Mesothelial cell of epicardium (in vitro differentiated cells): ENCODE measurements around the gene C9orf40. TPM values are rescaled to one million over a fixed set of nuclear protein-coding genes. Genes with fewer than 3 reads are reported as not detected.

ENCODE experiments used
- DNase-seq, 2 experiments: peaks; one replicate each; pipeline ENCODE4 v3.0.0; 2021; ENCODE audit warnings: low spot score in 2 of 2; ENCODE audit not compliant: unreplicated experiment in 2 of 2
- H3K27ac Mint-ChIP-seq: 2 replicates; pipeline ENCODE4 v1.8.0; 2021; ENCODE audit warnings: mixed read lengths
- H3K27me3 Mint-ChIP-seq: 2 replicates; pipeline ENCODE4 v1.8.0; 2021; ENCODE audit warnings: low read depth, mixed read lengths
- H3K36me3 Mint-ChIP-seq: 2 replicates; pipeline ENCODE4 v1.8.0; 2021; ENCODE audit warnings: mixed read lengths
- H3K4me1 Mint-ChIP-seq: 2 replicates; pipeline ENCODE4 v1.8.0; 2021; ENCODE audit warnings: mixed read lengths
- H3K4me3 Mint-ChIP-seq: 2 replicates; pipeline ENCODE4 v1.8.0; 2021; ENCODE audit warnings: mild to moderate bottlenecking, moderate library complexity, mixed read lengths
- H3K9me3 Mint-ChIP-seq: 2 replicates; pipeline ENCODE4 v1.8.0; 2021; ENCODE audit warnings: mixed read lengths
- CTCF ChIP-seq: fragments of 200-600 bp; sonication (generic); IDR thresholded peaks from one replicate; pipeline ENCODE4 v1.5.0; 2021; ENCODE audit warnings: antibody characterized with exemption; ENCODE audit not compliant: unreplicated experiment
- total RNA-seq: library from RNA; stranded (reverse); gene quantifications from 3 replicates; pipeline ENCODE4 v1.2.1, GENCODE V29; 2021

C9orf40 gene
- total RNA-seq: 4.3 to 5.1 TPM (median 4.8 TPM) in 3 replicates

GRCh38 chr9:74952201-74953151 lies at the start of gene C9orf40:
TSS of gene C9orf40 (minus strand) at chr9:74952912. CDS start at chr9:74952611, 301 bp downstream.
- Mint-ChIP-seq H3K27ac (peak within 1 kb of the TSS; percentile 94), H3K36me3 (peaks cover 3% of the 10 kb centered on the region), H3K4me3 (peak within 1 kb of the TSS; percentile 91), H3K27me3 (no peaks in the 10 kb centered on the region), H3K9me3 (no peaks in the 10 kb centered on the region), H3K4me1 (peaks cover 12% of the 10 kb centered on the region)
- peak; percentile 84 for TF ChIP-seq CTCF
- DNase-seq: peak; percentile 85 to 95

- Mint-ChIP-seq H3K9me3 (no peaks in the 10 kb centered on the region), H3K27me3 (no peaks in the 10 kb centered on the region), H3K4me3 (no peak overlapping the region), H3K4me1 (peaks cover 11% of the 10 kb centered on the region), H3K36me3 (peaks cover 14% of the 10 kb centered on the region), H3K27ac (no peak overlapping the region)
- peak; percentile 92 for TF ChIP-seq CTCF
- no peak for DNase-seq
Measured at GRCh38 chr9:75001719-75002421, 49.2 kb upstream of the C9orf40 start.

- Mint-ChIP-seq H3K27ac (no peak overlapping the region), H3K36me3 (peaks cover 16% of the 10 kb centered on the region), H3K4me3 (no peak overlapping the region), H3K9me3 (no peaks in the 10 kb centered on the region), H3K4me1 (peaks cover 11% of the 10 kb centered on the region), H3K27me3 (no peaks in the 10 kb centered on the region)
- no peak for DNase-seq
- no peak for TF ChIP-seq CTCF
Measured at GRCh38 chr9:75000835-75001234, 48.1 kb upstream of the C9orf40 start.

DNA sequence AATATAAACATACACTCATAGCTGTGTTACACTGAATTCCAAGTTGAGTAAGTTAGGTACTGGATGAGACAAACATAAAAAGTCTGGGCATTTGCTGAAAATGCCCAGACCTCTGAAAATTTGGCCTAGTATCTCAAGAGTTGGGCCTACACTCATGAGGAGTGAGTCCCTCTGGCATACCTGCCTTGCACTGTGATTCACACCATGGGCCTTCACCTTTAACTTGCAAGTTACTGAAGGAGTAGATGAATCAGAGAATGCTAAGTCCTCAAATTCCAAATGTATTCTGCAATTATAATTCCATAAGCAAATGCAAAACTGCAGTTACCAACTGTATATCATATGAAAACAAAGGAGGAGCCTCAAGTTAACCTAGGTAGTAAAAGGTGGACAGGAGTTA lies 32.3 kb upstream of the C9orf40 start:
- H3K27ac Mint-ChIP-seq: no peak overlapping the region
- H3K27me3 Mint-ChIP-seq: no peaks in the 10 kb centered on the region
- H3K36me3 Mint-ChIP-seq: peaks cover 14% of the 10 kb centered on the region
- TF ChIP-seq CTCF: no peak
- no peaks in the 10 kb centered on the region for H3K9me3 Mint-ChIP-seq
- no peak overlapping the region for H3K4me3 Mint-ChIP-seq
- DNase-seq: no peak
- peaks cover 3% of the 10 kb centered on the region for H3K4me1 Mint-ChIP-seq

DNA sequence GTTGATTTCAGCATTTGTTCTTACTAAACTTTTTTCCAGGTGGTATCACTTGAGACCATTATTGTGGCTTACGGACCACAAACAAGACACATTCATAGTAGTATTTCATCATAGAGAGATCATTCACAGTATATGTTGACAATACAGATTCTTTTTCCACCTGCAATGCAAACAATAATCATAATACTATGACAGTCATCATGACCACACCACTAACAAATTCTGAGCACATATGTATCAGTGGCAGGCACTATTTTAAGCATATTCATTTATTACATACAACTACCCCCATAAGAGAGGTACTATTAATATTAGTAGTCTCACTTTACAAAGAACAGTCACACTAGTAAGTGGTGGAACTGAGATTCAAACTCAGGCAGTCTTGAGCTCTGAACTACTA lies 31.0 kb upstream of the C9orf40 start:
- H3K9me3 Mint-ChIP-seq: no peaks in the 10 kb centered on the region
- no peak for DNase-seq
- H3K36me3 Mint-ChIP-seq: peaks cover 15% of the 10 kb centered on the region
- H3K27ac Mint-ChIP-seq: no peak overlapping the region
- TF ChIP-seq CTCF: no peak
- peaks cover 3% of the 10 kb centered on the region for H3K4me1 Mint-ChIP-seq
- no peaks in the 10 kb centered on the region for H3K27me3 Mint-ChIP-seq
- no peak overlapping the region for H3K4me3 Mint-ChIP-seq
